Measurements from ENCODE around the gene PRELID3B.

DNA sequence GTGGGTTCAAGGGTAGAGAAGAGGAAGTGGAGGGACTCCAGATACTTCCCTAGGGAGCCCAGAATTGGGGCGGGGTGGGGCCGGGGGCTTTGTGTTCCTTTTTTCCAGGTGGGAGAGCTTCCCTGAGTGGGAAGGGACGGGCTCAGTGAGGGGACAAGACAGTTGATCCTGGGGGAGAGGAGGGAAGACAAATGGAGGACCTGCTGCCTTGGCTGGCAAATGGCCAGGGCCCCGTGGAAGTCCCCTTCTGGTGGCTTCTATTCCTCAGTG lies 38.2 kb downstream of the PRELID3B start:
- TF ChIP-seq POLR2AphosphoS5 (IDR thresholded peaks at IDR 0.05): no peak
- TF ChIP-seq, protein P1, sequence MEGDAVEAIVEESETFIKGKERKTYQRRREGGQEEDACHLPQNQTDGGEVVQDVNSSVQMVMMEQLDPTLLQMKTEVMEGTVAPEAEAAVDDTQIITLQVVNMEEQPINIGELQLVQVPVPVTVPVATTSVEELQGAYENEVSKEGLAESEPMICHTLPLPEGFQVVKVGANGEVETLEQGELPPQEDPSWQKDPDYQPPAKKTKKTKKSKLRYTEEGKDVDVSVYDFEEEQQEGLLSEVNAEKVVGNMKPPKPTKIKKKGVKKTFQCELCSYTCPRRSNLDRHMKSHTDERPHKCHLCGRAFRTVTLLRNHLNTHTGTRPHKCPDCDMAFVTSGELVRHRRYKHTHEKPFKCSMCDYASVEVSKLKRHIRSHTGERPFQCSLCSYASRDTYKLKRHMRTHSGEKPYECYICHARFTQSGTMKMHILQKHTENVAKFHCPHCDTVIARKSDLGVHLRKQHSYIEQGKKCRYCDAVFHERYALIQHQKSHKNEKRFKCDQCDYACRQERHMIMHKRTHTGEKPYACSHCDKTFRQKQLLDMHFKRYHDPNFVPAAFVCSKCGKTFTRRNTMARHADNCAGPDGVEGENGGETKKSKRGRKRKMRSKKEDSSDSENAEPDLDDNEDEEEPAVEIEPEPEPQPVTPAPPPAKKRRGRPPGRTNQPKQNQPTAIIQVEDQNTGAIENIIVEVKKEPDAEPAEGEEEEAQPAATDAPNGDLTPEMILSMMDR (IDR thresholded peaks at IDR 0.05): no peak
- TF ChIP-seq POLR2A (IDR thresholded peaks at IDR 0.05): no peak

Measured in gastroesophageal sphincter (tissue), 3 donors.